Measurements from ENCODE around the gene CACNA2D3.

CACNA2D3 gene

DNA sequence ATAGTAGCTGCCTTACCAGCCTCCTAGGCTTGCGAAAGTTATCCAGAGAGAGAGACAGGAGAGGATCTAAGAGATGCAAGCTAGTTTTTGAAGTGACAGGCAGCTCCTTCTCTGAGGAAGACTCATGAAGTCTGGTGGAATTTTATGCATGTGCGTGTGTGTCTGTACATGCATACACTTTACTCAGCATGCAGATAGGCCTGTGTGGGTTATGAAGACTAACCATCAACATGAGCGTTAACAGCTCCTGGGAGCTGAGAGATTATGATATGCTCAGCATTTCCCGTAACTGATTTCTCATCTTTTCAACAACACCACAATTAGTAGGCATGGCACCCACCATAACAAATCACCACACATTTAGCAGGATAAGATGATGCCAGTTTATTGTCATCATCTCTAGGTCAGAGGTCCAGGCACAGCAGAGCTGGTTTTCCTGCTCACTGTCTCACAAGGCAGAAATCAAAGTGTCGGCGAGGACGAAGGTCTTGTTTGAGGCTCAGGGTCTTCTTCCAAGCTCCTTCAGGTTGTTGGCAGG, 239.5 kb downstream of the CACNA2D3 start:
- Histone ChIP-seq H3K27ac (ENCODE audit: low read length) (no peak overlapping the region), H3K4me3 (ENCODE audit: low read length) (no peak overlapping the region), H3K9ac (ENCODE audit: low read length) (no peak overlapping the region), H3K36me3 (ENCODE audit: control insufficient read depth, low read depth, low read length) (no peaks in the 10 kb centered on the region), H3K4me1 (ENCODE audit: control insufficient read depth, low read depth, low read length) (peaks cover 3% of the 10 kb centered on the region), H3K9me3 (ENCODE audit: control insufficient read depth, low read depth, low read length) (no peaks in the 10 kb centered on the region), H3K27me3 (ENCODE audit: control insufficient read depth, insufficient read depth, low read length) (no peaks in the 10 kb centered on the region)

DNA sequence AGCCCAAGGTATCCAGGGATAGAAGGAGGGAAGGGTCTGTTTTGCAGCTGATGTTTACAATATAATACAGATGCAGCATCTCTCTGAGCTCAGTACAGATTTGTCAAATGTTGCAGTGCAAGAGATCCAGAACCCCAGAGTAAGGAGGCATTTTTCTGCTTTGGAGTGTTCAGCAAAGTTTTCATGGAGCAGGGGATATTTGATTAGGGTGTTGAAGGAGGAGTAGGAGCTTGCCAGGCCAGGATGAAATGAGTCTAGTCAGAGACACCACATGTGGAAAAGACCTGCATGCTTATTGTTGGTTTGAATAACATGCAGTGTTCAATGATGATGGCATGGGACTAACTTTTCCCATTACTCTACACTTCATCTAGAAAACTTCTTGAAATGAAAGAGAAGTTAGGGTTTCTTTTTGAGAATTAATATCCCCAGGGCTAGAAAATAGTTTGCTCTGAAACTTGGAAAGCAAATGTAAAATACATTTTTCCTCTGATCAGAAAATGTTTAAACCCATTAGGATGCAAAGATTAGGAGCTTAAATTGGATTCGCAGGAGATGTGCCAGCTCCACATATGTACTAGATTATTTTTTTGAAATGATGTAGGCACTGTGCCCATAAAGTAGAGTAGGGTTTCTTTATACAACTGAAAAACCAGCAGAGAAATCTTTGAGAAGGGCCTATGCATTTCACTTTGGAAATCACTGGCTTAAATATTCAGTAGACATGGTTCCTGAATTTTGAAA, 243.8 kb downstream of the CACNA2D3 start:
- Histone ChIP-seq H3K27ac (ENCODE audit: low read length) (no peak overlapping the region), H3K27me3 (ENCODE audit: control insufficient read depth, insufficient read depth, low read length) (no peaks in the 10 kb centered on the region), H3K4me1 (ENCODE audit: control insufficient read depth, low read depth, low read length) (no peaks in the 10 kb centered on the region), H3K9me3 (ENCODE audit: control insufficient read depth, low read depth, low read length) (no peaks in the 10 kb centered on the region), H3K36me3 (ENCODE audit: control insufficient read depth, low read depth, low read length) (no peaks in the 10 kb centered on the region), H3K4me3 (ENCODE audit: low read length) (no peak overlapping the region), H3K9ac (ENCODE audit: low read length) (no peak overlapping the region)

DNA sequence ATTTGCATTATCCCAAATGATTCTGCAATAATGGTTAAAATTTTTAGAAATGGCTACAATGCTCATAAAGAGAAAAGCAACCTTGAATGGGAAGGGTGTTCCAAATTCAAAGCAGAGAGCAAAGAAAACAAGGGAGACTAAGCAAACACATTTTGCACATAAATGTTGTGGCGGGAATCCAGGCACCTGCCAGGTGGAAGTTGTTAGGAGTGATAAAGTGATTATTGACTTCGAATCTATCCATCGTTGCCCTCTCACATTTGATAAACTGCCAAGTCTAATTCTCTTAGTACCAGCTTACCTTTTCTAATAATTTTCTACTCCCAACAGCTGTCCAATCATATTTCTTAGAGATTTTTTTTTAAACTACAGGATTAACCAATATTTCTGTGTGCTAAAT, 244.5 kb downstream of the CACNA2D3 start:
- no peaks in the 10 kb centered on the region for H3K9me3 ChIP-seq (ENCODE audit: control insufficient read depth, low read depth, low read length)
- no peaks in the 10 kb centered on the region for H3K27me3 ChIP-seq (ENCODE audit: control insufficient read depth, insufficient read depth, low read length)
- H3K4me3 ChIP-seq (ENCODE audit: low read length) = no peak overlapping the region
- H3K36me3 ChIP-seq (ENCODE audit: control insufficient read depth, low read depth, low read length) = no peaks in the 10 kb centered on the region
- no peak overlapping the region for H3K9ac ChIP-seq (ENCODE audit: low read length)
- H3K4me1 ChIP-seq (ENCODE audit: control insufficient read depth, low read depth, low read length) = no peaks in the 10 kb centered on the region
- no peak overlapping the region for H3K27ac ChIP-seq (ENCODE audit: low read length)

DNA sequence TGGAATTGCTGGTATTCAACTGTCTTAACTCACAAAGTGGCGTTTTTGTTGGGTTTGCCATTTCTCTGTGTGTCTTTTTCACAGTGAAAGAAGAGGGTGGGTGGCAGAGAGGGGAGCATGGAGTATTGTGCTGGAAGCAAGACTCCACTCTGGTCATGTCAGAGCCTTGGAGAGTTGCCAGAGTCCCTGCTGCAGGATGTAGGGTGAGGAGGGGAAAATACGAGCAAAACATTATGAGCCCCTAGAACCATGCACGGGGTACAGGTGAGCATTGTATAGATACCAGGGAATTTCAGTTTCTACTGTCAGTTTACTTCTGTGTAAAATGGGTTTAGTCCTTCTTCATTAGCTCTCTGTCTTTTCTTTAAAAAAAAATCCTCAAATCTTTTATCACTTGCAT, 249.9 kb downstream of the CACNA2D3 start:
- Histone ChIP-seq H3K36me3 (ENCODE audit: control insufficient read depth, low read depth, low read length) (no peaks in the 10 kb centered on the region), H3K27me3 (ENCODE audit: control insufficient read depth, insufficient read depth, low read length) (no peaks in the 10 kb centered on the region), H3K4me3 (ENCODE audit: low read length) (no peak overlapping the region), H3K9ac (ENCODE audit: low read length) (no peak overlapping the region), H3K9me3 (ENCODE audit: control insufficient read depth, low read depth, low read length) (no peaks in the 10 kb centered on the region), H3K27ac (ENCODE audit: low read length) (no peak overlapping the region), H3K4me1 (ENCODE audit: control insufficient read depth, low read depth, low read length) (no peaks in the 10 kb centered on the region)

DNA sequence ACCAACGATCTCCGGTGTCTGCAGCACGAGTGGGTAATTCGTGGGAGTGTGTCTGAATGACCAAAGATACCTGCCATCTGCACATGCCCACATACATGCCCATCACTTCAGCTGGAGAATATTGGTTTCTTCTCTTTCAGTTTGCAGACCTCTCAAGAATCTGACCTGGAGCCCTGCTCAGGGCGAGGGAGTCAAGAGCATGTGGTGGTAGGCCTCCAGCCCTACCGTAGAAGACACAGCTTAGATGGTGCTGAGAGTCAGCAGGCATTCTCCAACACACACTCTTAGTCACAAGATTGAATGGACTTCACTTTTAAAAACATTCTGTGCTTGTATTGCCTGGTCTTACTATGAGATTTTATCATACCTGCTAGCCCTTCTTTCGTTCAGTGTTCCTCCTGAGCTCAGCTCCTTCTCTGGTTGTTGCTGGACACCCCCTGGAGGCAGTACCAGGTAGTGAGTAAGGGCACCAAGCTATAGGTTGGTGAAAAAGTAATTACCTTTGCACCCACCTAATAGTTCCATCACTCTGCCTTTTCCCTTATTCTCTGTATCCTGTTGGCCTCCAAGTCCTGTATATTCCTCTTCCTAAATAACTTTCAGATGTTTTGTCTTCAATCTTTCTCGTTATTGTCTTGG, 252.0 kb downstream of the CACNA2D3 start:
- H3K9ac ChIP-seq (ENCODE audit: low read length) = no peak overlapping the region
- no peaks in the 10 kb centered on the region for H3K9me3 ChIP-seq (ENCODE audit: control insufficient read depth, low read depth, low read length)
- H3K4me3 ChIP-seq (ENCODE audit: low read length) = no peak overlapping the region
- H3K36me3 ChIP-seq (ENCODE audit: control insufficient read depth, low read depth, low read length) = no peaks in the 10 kb centered on the region
- H3K27me3 ChIP-seq (ENCODE audit: control insufficient read depth, insufficient read depth, low read length) = no peaks in the 10 kb centered on the region
- H3K4me1 ChIP-seq (ENCODE audit: control insufficient read depth, low read depth, low read length) = no peaks in the 10 kb centered on the region
- no peak overlapping the region for H3K27ac ChIP-seq (ENCODE audit: low read length)

DNA sequence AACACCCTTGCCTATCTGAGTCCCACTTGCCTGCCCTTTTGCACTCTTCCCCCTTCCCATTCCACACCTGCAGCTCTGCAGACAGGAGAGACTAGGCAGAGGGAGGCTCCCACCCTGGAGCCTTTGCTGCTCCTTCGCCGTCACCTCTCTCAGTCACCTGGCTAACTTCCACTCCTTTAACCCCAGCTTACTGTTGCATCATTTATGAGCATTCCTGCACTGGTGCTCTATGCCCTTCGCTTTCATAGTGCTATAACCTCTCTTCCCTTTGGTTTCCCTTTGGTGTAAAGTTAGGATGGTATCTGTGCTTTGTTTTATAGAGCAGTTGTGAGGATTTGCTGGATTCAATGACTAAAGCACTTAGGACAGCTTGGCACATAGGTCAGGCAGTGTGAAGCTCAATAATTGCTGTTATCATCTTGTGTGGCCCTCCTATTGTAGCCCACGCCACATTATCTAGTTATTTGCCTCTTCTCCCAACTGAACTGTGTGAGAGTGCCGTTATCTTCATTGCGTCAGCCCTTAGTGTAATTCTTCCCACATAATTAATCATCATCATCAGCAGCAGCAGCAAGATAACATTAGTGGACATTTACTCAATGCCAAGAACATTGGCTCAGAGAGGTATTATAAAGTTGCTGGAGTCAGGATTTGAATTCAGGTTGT, 253.9 kb downstream of the CACNA2D3 start:
- Histone ChIP-seq H3K9ac (ENCODE audit: low read length) (no peak overlapping the region), H3K4me3 (ENCODE audit: low read length) (no peak overlapping the region), H3K4me1 (ENCODE audit: control insufficient read depth, low read depth, low read length) (no peaks in the 10 kb centered on the region), H3K27me3 (ENCODE audit: control insufficient read depth, insufficient read depth, low read length) (no peaks in the 10 kb centered on the region), H3K36me3 (ENCODE audit: control insufficient read depth, low read depth, low read length) (no peaks in the 10 kb centered on the region), H3K9me3 (ENCODE audit: control insufficient read depth, low read depth, low read length) (no peaks in the 10 kb centered on the region), H3K27ac (ENCODE audit: low read length) (no peak overlapping the region)

DNA sequence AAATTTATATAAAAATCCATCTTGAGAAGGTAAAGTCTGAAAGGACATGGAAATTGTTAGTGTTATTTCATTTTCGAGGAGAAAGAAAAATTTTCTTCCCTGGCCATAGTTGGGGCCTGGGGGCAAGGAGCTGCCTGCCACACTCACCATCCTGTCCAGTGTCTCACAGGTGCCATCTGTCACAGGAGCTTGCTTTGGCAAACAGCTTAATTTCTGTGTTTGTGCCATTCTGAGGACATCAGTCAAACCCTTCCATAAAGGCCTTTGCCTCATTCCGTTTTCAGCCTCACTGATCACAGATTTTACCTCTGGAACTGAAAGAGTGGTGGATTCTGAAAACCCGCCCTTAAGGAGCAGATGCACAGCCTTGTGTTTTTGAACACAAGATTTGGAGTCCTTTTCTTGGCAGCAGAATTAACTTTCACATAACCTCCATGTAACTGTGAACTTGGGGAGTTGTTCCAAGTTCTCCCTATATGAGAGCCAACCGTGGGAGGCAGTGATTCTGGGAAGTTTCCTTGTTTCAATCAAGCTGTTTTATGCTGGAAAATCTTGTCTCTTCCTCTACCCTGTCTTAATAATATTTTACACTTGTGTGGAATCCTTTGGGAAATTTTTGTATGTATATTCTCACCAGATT, 254.7 kb downstream of the CACNA2D3 start:
- Histone ChIP-seq H3K36me3 (ENCODE audit: control insufficient read depth, low read depth, low read length) (no peaks in the 10 kb centered on the region), H3K4me3 (ENCODE audit: low read length) (no peak overlapping the region)

DNA sequence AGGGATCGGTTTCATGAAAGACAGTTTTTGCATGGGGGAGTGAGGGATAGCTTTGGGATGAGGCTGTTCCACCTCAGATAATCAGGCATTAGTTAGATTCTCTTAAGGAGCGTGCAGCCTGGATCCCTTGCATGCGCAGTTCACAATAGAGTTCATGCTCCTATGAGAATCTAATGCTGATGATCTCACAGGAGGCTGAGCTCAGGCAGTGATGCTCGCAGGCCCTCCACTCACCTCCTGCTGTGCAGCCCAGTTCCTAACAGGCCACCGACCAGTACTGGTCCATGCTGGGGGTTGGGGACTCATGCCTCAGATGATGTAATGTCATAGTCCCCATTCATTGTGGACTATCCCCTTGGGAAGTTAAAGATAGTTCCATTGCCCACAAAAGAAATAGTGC, 255.8 kb downstream of the CACNA2D3 start:
- Histone ChIP-seq H3K36me3 (ENCODE audit: control insufficient read depth, low read depth, low read length) (no peaks in the 10 kb centered on the region), H3K27ac (ENCODE audit: low read length) (no peak overlapping the region), H3K9me3 (ENCODE audit: control insufficient read depth, low read depth, low read length) (no peaks in the 10 kb centered on the region)

More for the DNA sequence above, 254.7 kb downstream of the CACNA2D3 start:
- Histone ChIP-seq H3K27me3 (ENCODE audit: control insufficient read depth, insufficient read depth, low read length) (no peaks in the 10 kb centered on the region), H3K9me3 (ENCODE audit: control insufficient read depth, low read depth, low read length) (no peaks in the 10 kb centered on the region), H3K27ac (ENCODE audit: low read length) (no peak overlapping the region), H3K9ac (ENCODE audit: low read length) (no peak overlapping the region), H3K4me1 (ENCODE audit: control insufficient read depth, low read depth, low read length) (no peaks in the 10 kb centered on the region)

DNA sequence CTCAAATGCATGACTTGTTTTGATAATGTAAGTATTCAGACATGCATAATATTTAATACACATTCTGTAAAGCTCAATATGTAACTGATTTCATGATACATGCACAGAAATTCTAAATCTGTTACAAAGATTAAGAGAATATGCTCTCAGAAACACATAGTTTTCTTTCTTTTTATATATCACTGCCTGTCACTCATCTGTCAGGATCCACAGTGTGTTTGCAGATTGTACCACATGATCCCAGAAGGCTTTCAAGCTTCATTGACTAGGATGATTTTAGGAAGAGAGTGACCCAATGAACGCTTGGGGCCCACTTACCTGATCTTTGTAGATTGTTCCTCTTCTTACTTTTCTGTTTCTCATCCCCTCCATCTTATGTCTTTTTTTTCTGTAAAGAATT, 261.9 kb downstream of the CACNA2D3 start:
- H3K4me1 ChIP-seq (ENCODE audit: control insufficient read depth, low read depth, low read length) = no peaks in the 10 kb centered on the region
- no peaks in the 10 kb centered on the region for H3K9me3 ChIP-seq (ENCODE audit: control insufficient read depth, low read depth, low read length)
- H3K4me3 ChIP-seq (ENCODE audit: low read length) = no peak overlapping the region
- no peaks in the 10 kb centered on the region for H3K36me3 ChIP-seq (ENCODE audit: control insufficient read depth, low read depth, low read length)
- no peak overlapping the region for H3K9ac ChIP-seq (ENCODE audit: low read length)
- no peaks in the 10 kb centered on the region for H3K27me3 ChIP-seq (ENCODE audit: control insufficient read depth, insufficient read depth, low read length)
- no peak overlapping the region for H3K27ac ChIP-seq (ENCODE audit: low read length)

More for the DNA sequence above, 255.8 kb downstream of the CACNA2D3 start:
- Histone ChIP-seq H3K4me3 (ENCODE audit: low read length) (no peak overlapping the region), H3K9ac (ENCODE audit: low read length) (no peak overlapping the region), H3K27me3 (ENCODE audit: control insufficient read depth, insufficient read depth, low read length) (no peaks in the 10 kb centered on the region), H3K4me1 (ENCODE audit: control insufficient read depth, low read depth, low read length) (no peaks in the 10 kb centered on the region)

DNA sequence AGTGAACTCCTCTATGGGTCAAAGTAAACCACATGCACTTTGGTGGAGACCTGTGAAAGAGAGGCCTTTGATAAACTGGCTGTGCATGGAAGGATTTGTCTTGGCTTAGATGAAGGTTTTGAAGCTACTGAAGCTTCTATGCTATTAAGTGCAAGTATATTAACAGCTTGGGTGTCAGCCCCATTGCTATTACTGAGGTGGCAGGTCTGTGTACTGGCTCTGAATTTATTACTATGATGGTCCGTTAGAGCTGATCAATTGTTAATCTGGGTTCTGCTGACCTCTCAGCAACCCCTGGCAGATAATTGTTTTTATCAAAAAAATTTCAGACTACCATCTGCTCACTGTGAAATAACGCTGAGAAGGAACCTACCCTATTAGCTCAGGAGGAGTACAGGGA, 268.2 kb downstream of the CACNA2D3 start:
- Histone ChIP-seq H3K27ac (ENCODE audit: low read length) (no peak overlapping the region), H3K4me3 (ENCODE audit: low read length) (no peak overlapping the region), H3K9me3 (ENCODE audit: control insufficient read depth, low read depth, low read length) (no peaks in the 10 kb centered on the region), H3K27me3 (ENCODE audit: control insufficient read depth, insufficient read depth, low read length) (no peaks in the 10 kb centered on the region), H3K4me1 (ENCODE audit: control insufficient read depth, low read depth, low read length) (no peaks in the 10 kb centered on the region), H3K36me3 (ENCODE audit: control insufficient read depth, low read depth, low read length) (no peaks in the 10 kb centered on the region), H3K9ac (ENCODE audit: low read length) (no peak overlapping the region)

DNA sequence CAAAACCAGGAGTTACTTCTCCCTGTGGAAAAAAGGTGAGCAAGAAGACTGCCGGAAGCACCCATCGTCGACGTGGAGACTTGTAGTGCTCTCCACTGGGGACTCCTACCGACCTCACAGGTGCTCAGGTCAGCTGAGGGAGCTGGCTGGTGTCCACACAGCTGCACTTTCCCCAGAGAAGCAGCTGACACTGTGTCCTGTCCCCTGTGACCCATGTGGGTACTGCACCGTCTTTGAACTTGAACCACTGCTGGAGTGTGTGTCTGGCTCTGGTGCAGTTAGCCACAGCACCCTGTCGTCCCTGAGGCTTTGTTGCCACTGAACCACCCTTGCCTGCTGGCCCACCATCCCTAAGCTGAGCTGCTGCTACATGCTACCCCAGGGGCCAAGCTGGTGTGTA, 270.8 kb downstream of the CACNA2D3 start:
- H3K4me3 ChIP-seq (ENCODE audit: low read length) = no peak overlapping the region

More for the DNA sequence above, 270.8 kb downstream of the CACNA2D3 start:
- Histone ChIP-seq H3K9me3 (ENCODE audit: control insufficient read depth, low read depth, low read length) (no peaks in the 10 kb centered on the region), H3K9ac (ENCODE audit: low read length) (no peak overlapping the region), H3K27me3 (ENCODE audit: control insufficient read depth, insufficient read depth, low read length) (no peaks in the 10 kb centered on the region), H3K4me1 (ENCODE audit: control insufficient read depth, low read depth, low read length) (no peaks in the 10 kb centered on the region), H3K27ac (ENCODE audit: low read length) (no peak overlapping the region), H3K36me3 (ENCODE audit: control insufficient read depth, low read depth, low read length) (no peaks in the 10 kb centered on the region)
